Endothelial cell of hepatic sinusoid (primary cell): ENCODE measurements around the gene ANKRD33B.
"Not testable (repeated sequence)": the region's sequence is repeated elsewhere in the genome, so short reads cannot be mapped to it uniquely, and the experiment has no call there.

Experiments
- in situ Hi-C: cut with HindIII; loops from 2 replicates; pipeline ENCODE4 v1.10.0; 2017; ENCODE audit warnings: low sequenced_read_pairs

The ANKRD33B gene

GRCh38 chr5:10556289-10556807 lies 7.5 kb upstream of the ANKRD33B start:
- in situ Hi-C loops, result no loop called here

- in situ Hi-C loops, result no loop called here
These were observed 6.8 kb upstream of the ANKRD33B start for GRCh38 chr5:10556893-10557746.

GRCh38 chr5:10559151-10559550 lies 4.7 kb upstream of the ANKRD33B start:
- in situ Hi-C loops, result no loop called here

GRCh38 chr5:10559871-10560270 lies 4.0 kb upstream of the ANKRD33B start:
- in situ Hi-C loops, result no loop called here

- in situ Hi-C loops, result no loop called here
These were observed 1.4 kb upstream of the ANKRD33B start for GRCh38 chr5:10562201-10563109.

GRCh38 chr5:10563110-10563944 lies 543 bp upstream of the ANKRD33B start:
- in situ Hi-C loops, result no loop called here

- in situ Hi-C loops, result no loop called here
These were observed 1.2 kb downstream of the ANKRD33B start for GRCh38 chr5:10564838-10565784.

- in situ Hi-C loops, result no loop called here
These were observed 2.1 kb downstream of the ANKRD33B start for GRCh38 chr5:10565785-10566542.

GRCh38 chr5:10566543-10567068 lies 2.7 kb downstream of the ANKRD33B start:
- in situ Hi-C loops, result no loop called here

GRCh38 chr5:10567121-10567591 lies 3.3 kb downstream of the ANKRD33B start:
- in situ Hi-C loops, result no loop called here

- in situ Hi-C loops, result no loop called here
These were observed 4.0 kb downstream of the ANKRD33B start for GRCh38 chr5:10567781-10568321.

GRCh38 chr5:10570540-10570939 lies 6.7 kb downstream of the ANKRD33B start:
- in situ Hi-C loops, result not testable (repeated sequence)

- in situ Hi-C loops, result no loop called here
These were observed 8.6 kb downstream of the ANKRD33B start for GRCh38 chr5:10572451-10572850.

- in situ Hi-C loops, result no loop called here
These were observed 9.7 kb downstream of the ANKRD33B start for GRCh38 chr5:10573487-10574145.

- in situ Hi-C loops, result not testable (repeated sequence)
These were observed 11.0 kb downstream of the ANKRD33B start for GRCh38 chr5:10574879-10575278.

- in situ Hi-C loops, result no loop called here
These were observed 12.4 kb downstream of the ANKRD33B start for GRCh38 chr5:10576121-10576789.

GRCh38 chr5:10576790-10577189 lies 12.9 kb downstream of the ANKRD33B start:
- in situ Hi-C loops, result no loop called here
